ENCODE data around the gene APEH. TPM values are rescaled to one million over a fixed set of nuclear protein-coding genes. Genes with fewer than 3 reads are reported as not detected.

Gene APEH
- total RNA-seq, 1 experiment from 2014 or later, result 301 TPM

Other genes starting within 250 kb of the APEH start
- 7.4 and 7.8 TPM in 2 replicates for gene NICN1, start 245.0 kb upstream of the APEH start, total RNA-seq (2014; rRNA removed; shearing (Covaris generic))
- gene DAG1, start 204.1 kb upstream of the APEH start, total RNA-seq (2014; rRNA removed; shearing (Covaris generic)), result 91.3 and 143 TPM in 2 replicates
- 0.24 and 0.31 TPM in 2 replicates for gene BSN, start 119.9 kb upstream of the APEH start, total RNA-seq (2014; rRNA removed; shearing (Covaris generic))
- 0.06 and 0.95 TPM in 2 replicates for gene MST1, start 15.1 kb downstream of the APEH start, total RNA-seq (2014; rRNA removed; shearing (Covaris generic))
- 24.9 and 34.0 TPM in 2 replicates for gene RNF123, start 15.2 kb downstream of the APEH start, total RNA-seq (2014; rRNA removed; shearing (Covaris generic))
- 1.1 and 2.2 TPM in 2 replicates for gene AMIGO3, start 45.3 kb downstream of the APEH start, total RNA-seq (2014; rRNA removed; shearing (Covaris generic))
- gene GMPPB, start 49.6 kb downstream of the APEH start, total RNA-seq (2014; rRNA removed; shearing (Covaris generic)), result 23.1 and 26.8 TPM in 2 replicates
- gene IP6K1, start 112.2 kb downstream of the APEH start, total RNA-seq (2014; rRNA removed; shearing (Covaris generic)), result 33.2 and 42.5 TPM in 2 replicates
- gene CDHR4, start 125.5 kb downstream of the APEH start, total RNA-seq (2014; rRNA removed; shearing (Covaris generic)), result not detected in 2 replicates
- gene INKA1, start 128.9 kb downstream of the APEH start, total RNA-seq (2014; rRNA removed; shearing (Covaris generic)), result 0.68 and 5.2 TPM in 2 replicates
- 0.14 and 0.49 TPM in 2 replicates for gene UBA7, start 139.6 kb downstream of the APEH start, total RNA-seq (2014; rRNA removed; shearing (Covaris generic))
- gene TRAIP, start 182.2 kb downstream of the APEH start, total RNA-seq (2014; rRNA removed; shearing (Covaris generic)), result 7.2 and 20.4 TPM in 2 replicates
- gene CAMKV, start 195.6 kb downstream of the APEH start, total RNA-seq (2014; rRNA removed; shearing (Covaris generic)), result 1.4 and 2.1 TPM in 2 replicates
- not detected in 2 replicates for gene MST1R, start 229.5 kb downstream of the APEH start, total RNA-seq (2014; rRNA removed; shearing (Covaris generic))

All from G401 (cell line).